Esophagus muscularis mucosa (tissue), 4 donors: ENCODE measurements around the gene VAX1. TPM values are rescaled to one million over a fixed set of nuclear protein-coding genes. Genes with fewer than 3 reads are reported as not detected.
"Not testable (repeated sequence)": the region's sequence is repeated elsewhere in the genome, so short reads cannot be mapped to it uniquely, and the experiment has no call there.

Source experiments
- DNase-seq: peaks from one replicate; pipeline ENCODE4 v3.0.0-alpha.2; 2017; ENCODE audit errors: extremely low spot score
- H3K27ac ChIP-seq, 4 donors: fragments of 200-600 bp; sonication (generic); replicated peaks in 1 of 4; 1 replicate in 3 of 4; 2 replicates in 1 of 4; pipeline ENCODE4 v1.5.1; 2016 to 2019; ENCODE audit warnings: mild to moderate bottlenecking in 1 of 4
- H3K27me3 ChIP-seq, 4 donors: fragments of 200-600 bp; sonication (generic); one replicate each; pipeline versions ENCODE4 v1.5.1 to v1.6.0; 2016 to 2019
- H3K36me3 ChIP-seq, 4 donors: fragments of 200-600 bp; sonication (generic); one replicate each; pipeline ENCODE4 v1.5.1; 2016 to 2019
- H3K4me1 ChIP-seq, 4 donors: fragments of 200-600 bp; sonication (generic); one replicate each; pipeline ENCODE4 v1.5.1; 2016 to 2019
- H3K4me3 ChIP-seq, 4 donors: fragments of 200-600 bp; sonication (generic); 1 replicate in 2 of 4; 2 replicates in 2 of 4; pipeline ENCODE4 v1.5.1; 2016 to 2019; ENCODE audit warnings: mild to moderate bottlenecking in 4 of 4, moderate library complexity in 1 of 4
- H3K9me3 ChIP-seq, 4 donors: fragments of 200-600 bp; sonication (generic); 1 replicate in 3 of 4; 2 replicates in 1 of 4; pipeline ENCODE4 v1.5.1; 2016 to 2019
- CTCF ChIP-seq, 3 experiments: fragments of 200-600 bp in 2 of 3; fragments of 450-650 bp in 1 of 3; sonication (generic) in 2 of 3; IDR thresholded peaks; one replicate each; pipeline ENCODE4 v1.5.1; 2017 to 2019; ENCODE audit warnings: antibody characterized with exemption in 3 of 3, mild to moderate bottlenecking in 2 of 3, moderate library complexity in 1 of 3
- EP300 ChIP-seq: sonication (generic); formaldehyde crosslinking; IDR thresholded peaks from one replicate; pipeline ENCODE4 v1.6.1; 2017; ENCODE audit warnings: antibody characterized with exemption
- POLR2A ChIP-seq: fragments of 450-650 bp; IDR thresholded peaks from one replicate; pipeline ENCODE4 v1.6.1; 2017; ENCODE audit warnings: antibody characterized with exemption, moderate library complexity, mild to moderate bottlenecking, low read depth
- POLR2AphosphoS5 ChIP-seq, 2 donors: sonication (generic); formaldehyde crosslinking; IDR thresholded peaks; one replicate each; pipeline ENCODE4 v1.6.1; 2017; ENCODE audit warnings: antibody characterized with exemption in 2 of 2
- WGBS: methylation state at CpG from one replicate; pipeline ENCODE4 v1.1.5; 2018; 5-methylcytosine and 5-hydroxymethylcytosine counted together
- intact Hi-C: fragments of 100-400 bp; cut with DNase I; formaldehyde crosslinking; loops from one replicate; pipeline ENCODE4 v1.15.1; 2023
- total RNA-seq, 4 donors: library from RNA; depleted of rRNA; stranded (reverse); fragments of >200 nt; gene quantifications; one replicate each; pipeline versions ENCODE4 v1.1.0 to v1.2.1, GENCODE V29; 2016

The VAX1 gene
- total RNA-seq, 4 donors from 2014 or later: not detected

DNA sequence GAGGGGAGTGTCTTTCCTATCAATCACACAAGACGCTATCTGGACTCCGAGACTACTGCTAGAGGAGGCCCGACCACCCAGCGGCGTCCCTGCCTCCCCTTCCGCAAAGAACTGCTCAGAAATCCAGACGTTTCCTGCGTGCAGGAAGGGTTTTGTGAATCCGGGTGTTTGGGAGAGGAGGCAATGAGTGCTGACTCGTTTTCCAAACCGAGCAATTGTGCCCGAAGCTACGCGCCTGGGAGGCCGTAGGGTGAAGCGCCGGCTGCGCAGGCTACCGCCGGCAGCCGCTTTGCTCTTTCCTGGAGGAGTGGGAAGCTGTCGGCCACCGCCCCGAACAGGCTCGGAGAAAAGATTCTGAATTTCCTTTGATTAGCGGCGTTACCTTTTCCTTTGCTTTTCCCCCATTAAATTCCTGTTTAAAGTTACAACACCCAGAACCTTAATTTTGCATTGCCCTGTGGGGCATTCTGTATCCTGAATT, 5.3 kb downstream of the VAX1 start:
- 6% methylated on average over 17 of the region's 27 CpGs for WGBS

GRCh38 chr10:117131376-117132327, 6.4 kb downstream of the VAX1 start:
- Histone ChIP-seq H3K27me3 (peaks cover 0 to 99% (median 57%) of the 10 kb centered on the region in 4 donors), H3K36me3 (no peaks in the 10 kb centered on the region), H3K9me3 (no peaks in the 10 kb centered on the region), H3K4me1 (peaks cover 24 to 43% (median 41%) of the 10 kb centered on the region in 4 donors), H3K27ac (no peak overlapping the region), H3K4me3 (peak overlapping the region; percentile 2 to 37 (median 30))
- peak; percentile 78 for DNase-seq
- 13% methylated on average over 39 of the region's 47 CpGs for WGBS
- TF ChIP-seq POLR2A (no peak), CTCF (IDR thresholded peaks at IDR 0.05) (no peak), EP300 (no peak), POLR2AphosphoS5 (IDR thresholded peaks at IDR 0.05) (no peak)
- intact Hi-C loops: no loop called here

More for the DNA sequence above, 5.3 kb downstream of the VAX1 start:
- intact Hi-C loops: no loop called here
- TF ChIP-seq POLR2A (no peak), CTCF (IDR thresholded peaks at IDR 0.05) (no peak), EP300 (no peak), POLR2AphosphoS5 (IDR thresholded peaks at IDR 0.05) (no peak)
- Histone ChIP-seq H3K4me1 (peaks cover 35 to 54% (median 52%) of the 10 kb centered on the region in 4 donors), H3K36me3 (no peaks in the 10 kb centered on the region), H3K9me3 (no peaks in the 10 kb centered on the region), H3K27ac (no peak overlapping the region), H3K27me3 (peaks cover 0 to 99% (median 68%) of the 10 kb centered on the region in 4 donors), H3K4me3 (no peak overlapping the region)
- peak; percentile 37 for DNase-seq

GRCh38 chr10:117130862-117131375, 7.2 kb downstream of the VAX1 start:
- Histone ChIP-seq H3K27me3 (peaks cover 0 to 97% (median 51%) of the 10 kb centered on the region in 4 donors), H3K27ac (no peak overlapping the region), H3K4me3 (peak overlapping the region in 3 of 4 donors; percentile 2 to 37 (median 28)), H3K9me3 (no peaks in the 10 kb centered on the region), H3K36me3 (no peaks in the 10 kb centered on the region), H3K4me1 (peaks cover 24 to 40% (median 37%) of the 10 kb centered on the region in 4 donors)
- peak; percentile 24 for DNase-seq
- TF ChIP-seq EP300 (no peak), CTCF (IDR thresholded peaks at IDR 0.05) (no peak), POLR2AphosphoS5 (IDR thresholded peaks at IDR 0.05) (no peak), POLR2A (no peak)
- WGBS: 27% methylated on average over 8 of the region's 8 CpGs
- intact Hi-C loops: no loop called here

- H3K27me3 ChIP-seq: peaks cover 0 to 97% (median 46%) of the 10 kb centered on the region in 4 donors
Observed at GRCh38 chr10:117130346-117130745, 7.7 kb downstream of the VAX1 start.

GRCh38 chr10:117126645-117127044, 11.4 kb downstream of the VAX1 start:
- 93% methylated on average over 9 of the region's 23 CpGs for WGBS
- intact Hi-C loops, H3K27ac ChIP-seq, H3K4me1 ChIP-seq, DNase-seq, H3K4me3 ChIP-seq, H3K9me3 ChIP-seq, H3K36me3 ChIP-seq: not testable (repeated sequence)
- peaks cover 0 to 82% (median 15%) of the 10 kb centered on the region in 4 donors for H3K27me3 ChIP-seq

More at GRCh38 chr10:117130346-117130745, 7.7 kb downstream of the VAX1 start:
- Histone ChIP-seq H3K4me3 (no peak overlapping the region), H3K36me3 (no peaks in the 10 kb centered on the region), H3K9me3 (no peaks in the 10 kb centered on the region), H3K27ac (no peak overlapping the region), H3K4me1 (peaks cover 24 to 40% (median 37%) of the 10 kb centered on the region in 4 donors)
- TF ChIP-seq CTCF (IDR thresholded peaks at IDR 0.05): no peak
- TF ChIP-seq POLR2A: no peak
- TF ChIP-seq POLR2AphosphoS5 (IDR thresholded peaks at IDR 0.05): no peak
- TF ChIP-seq EP300: no peak
- peak; percentile 68 for DNase-seq
- intact Hi-C loops: no loop called here
- WGBS: 79% methylated on average over 2 of the region's 2 CpGs
